ENCODE measurements around the gene TMEM247. TPM values are rescaled to one million over a fixed set of nuclear protein-coding genes. Genes with fewer than 3 reads are reported as not detected.

The TMEM247 gene
- total RNA-seq, 1 experiment from 2014 or later = not detected

- Histone ChIP-seq H3K9me2 (ENCODE audit: insufficient read depth) (no peaks in the 10 kb centered on the region), H3K27me3 (ENCODE audit: insufficient read depth, low read depth) (no peaks in the 10 kb centered on the region), H3K9me3 (ENCODE audit: insufficient read depth, low read depth) (no peaks in the 10 kb centered on the region), H3K27ac (no peak overlapping the region), H3K4me2 (no peak overlapping the region), H2AFZ (no peak overlapping the region), H3K36me3 (ENCODE audit: low read depth) (no peaks in the 10 kb centered on the region), H3F3A (ENCODE audit: insufficient read depth, low read depth) (no peaks in the 10 kb centered on the region), H3K79me2 (ENCODE audit: low read depth) (no peaks in the 10 kb centered on the region), H4K20me1 (ENCODE audit: insufficient read depth) (no peaks in the 10 kb centered on the region), H3K4me3 (no peak overlapping the region), H3K4me1 (replicated peaks; ENCODE audit: insufficient read depth) (peaks cover 8% of the 10 kb centered on the region)
- no TSS peak for BruUV-seq (replicated peaks)
- intact Hi-C loops (cut with micrococcal nuclease; ENCODE audit: unreplicated experiment) = no loop called here
- peak; percentile 57 to 67 for DNase-seq
- ChIA-PET POLR2A (ENCODE audit: unreplicated experiment) (no interaction called here), CTCF (interaction anchor here (0.5 kb wide), 1 partner anchor 467 kb away, joined by 6 read pairs; no protein-coding TSS in a partner anchor)
- TF ChIP-seq CTCF (conservative IDR thresholded peaks at IDR 0.05) (no peak), EZH2 (IDR thresholded peaks at IDR 0.05; ENCODE audit: low read depth) (no peak)
These were observed 8.4 kb downstream of the TMEM247 start for GRCh38 chr2:46487667-46488335.

- H2AFZ ChIP-seq = no peak overlapping the region
- 0 out of 2 replicates have a peak, but pooled peaks cover 2% of the 10 kb centered on the region for H3F3A ChIP-seq (ENCODE audit: insufficient read depth, low read depth)
- DNase-seq = no peak
- CTCF ChIA-PET = interaction anchor here (0.5 kb wide), 1 partner anchor 466 kb away, joined by 6 read pairs; no protein-coding TSS in a partner anchor
- no peak overlapping the region for H3K4me2 ChIP-seq
- TF ChIP-seq EZH2 (IDR thresholded peaks at IDR 0.05; ENCODE audit: low read depth) (no peak), CTCF (conservative IDR thresholded peaks at IDR 0.05) (no peak; the same call in 1 of the 2 replicates)
- intact Hi-C loops (cut with micrococcal nuclease; ENCODE audit: unreplicated experiment) = no loop called here
- BruUV-seq (replicated peaks) = no TSS peak
- no peak overlapping the region for H3K27ac ChIP-seq
- H3K36me3 ChIP-seq (ENCODE audit: low read depth) = no peaks in the 10 kb centered on the region
- H3K4me3 ChIP-seq = no peak overlapping the region
- H3K79me2 ChIP-seq (ENCODE audit: low read depth) = no peaks in the 10 kb centered on the region
- H3K9me2 ChIP-seq (ENCODE audit: insufficient read depth) = no peaks in the 10 kb centered on the region
- no peaks in the 10 kb centered on the region for H3K9me3 ChIP-seq (ENCODE audit: insufficient read depth, low read depth)
- H3K4me1 ChIP-seq (replicated peaks; ENCODE audit: insufficient read depth) = peaks cover 14% of the 10 kb centered on the region
- no peaks in the 10 kb centered on the region for H4K20me1 ChIP-seq (ENCODE audit: insufficient read depth)
- no peaks in the 10 kb centered on the region for H3K27me3 ChIP-seq (ENCODE audit: insufficient read depth, low read depth)
- POLR2A ChIA-PET (ENCODE audit: unreplicated experiment) = no interaction called here
These were observed 9.0 kb downstream of the TMEM247 start for GRCh38 chr2:46488389-46488788.

GRCh38 chr2:46489423-46490174 is 10.2 kb downstream of the TMEM247 start:
- H3K79me2 ChIP-seq (ENCODE audit: low read depth) = no peaks in the 10 kb centered on the region

More at GRCh38 chr2:46489423-46490174, 10.2 kb downstream of the TMEM247 start:
- Histone ChIP-seq H3K9me3 (ENCODE audit: insufficient read depth, low read depth) (no peaks in the 10 kb centered on the region), H3K27me3 (ENCODE audit: insufficient read depth, low read depth) (no peaks in the 10 kb centered on the region), H3F3A (ENCODE audit: insufficient read depth, low read depth) (0 out of 2 replicates have a peak, but pooled peaks cover 4% of the 10 kb centered on the region), H3K4me3 (no peak overlapping the region), H2AFZ (no peak overlapping the region), H3K36me3 (ENCODE audit: low read depth) (no peaks in the 10 kb centered on the region), H3K9me2 (ENCODE audit: insufficient read depth) (no peaks in the 10 kb centered on the region), H3K27ac (no peak overlapping the region), H4K20me1 (ENCODE audit: insufficient read depth) (no peaks in the 10 kb centered on the region), H3K4me2 (no peak overlapping the region), H3K4me1 (replicated peaks; ENCODE audit: insufficient read depth) (peaks cover 19% of the 10 kb centered on the region)
- BruUV-seq (replicated peaks) = no TSS peak
- intact Hi-C loops (cut with micrococcal nuclease; ENCODE audit: unreplicated experiment) = no loop called here
- no peak for DNase-seq
- ChIA-PET POLR2A (ENCODE audit: unreplicated experiment) (no interaction called here), CTCF (interaction anchor here (0.5 to 0.6 kb wide), 2 partner anchors 67 to 416 kb away, joined by 6 to 7 read pairs; no protein-coding TSS in a partner anchor)
- TF ChIP-seq EZH2 (IDR thresholded peaks at IDR 0.05; ENCODE audit: low read depth) (no peak), CTCF (conservative IDR thresholded peaks at IDR 0.05) (no peak)

Data from PC-9 (cell line).